HG02943 (cell line): ENCODE measurements around the gene HSPA2.

Source experiments
- ATAC-seq: cut with Tn5 transposase; IDR thresholded peaks from one replicate; pipeline ENCODE4 v1.9.1; 2021; ENCODE audit warnings: mild to moderate bottlenecking, low read depth, moderate library complexity; ENCODE audit not compliant: unreplicated experiment

HSPA2 gene

DNA sequence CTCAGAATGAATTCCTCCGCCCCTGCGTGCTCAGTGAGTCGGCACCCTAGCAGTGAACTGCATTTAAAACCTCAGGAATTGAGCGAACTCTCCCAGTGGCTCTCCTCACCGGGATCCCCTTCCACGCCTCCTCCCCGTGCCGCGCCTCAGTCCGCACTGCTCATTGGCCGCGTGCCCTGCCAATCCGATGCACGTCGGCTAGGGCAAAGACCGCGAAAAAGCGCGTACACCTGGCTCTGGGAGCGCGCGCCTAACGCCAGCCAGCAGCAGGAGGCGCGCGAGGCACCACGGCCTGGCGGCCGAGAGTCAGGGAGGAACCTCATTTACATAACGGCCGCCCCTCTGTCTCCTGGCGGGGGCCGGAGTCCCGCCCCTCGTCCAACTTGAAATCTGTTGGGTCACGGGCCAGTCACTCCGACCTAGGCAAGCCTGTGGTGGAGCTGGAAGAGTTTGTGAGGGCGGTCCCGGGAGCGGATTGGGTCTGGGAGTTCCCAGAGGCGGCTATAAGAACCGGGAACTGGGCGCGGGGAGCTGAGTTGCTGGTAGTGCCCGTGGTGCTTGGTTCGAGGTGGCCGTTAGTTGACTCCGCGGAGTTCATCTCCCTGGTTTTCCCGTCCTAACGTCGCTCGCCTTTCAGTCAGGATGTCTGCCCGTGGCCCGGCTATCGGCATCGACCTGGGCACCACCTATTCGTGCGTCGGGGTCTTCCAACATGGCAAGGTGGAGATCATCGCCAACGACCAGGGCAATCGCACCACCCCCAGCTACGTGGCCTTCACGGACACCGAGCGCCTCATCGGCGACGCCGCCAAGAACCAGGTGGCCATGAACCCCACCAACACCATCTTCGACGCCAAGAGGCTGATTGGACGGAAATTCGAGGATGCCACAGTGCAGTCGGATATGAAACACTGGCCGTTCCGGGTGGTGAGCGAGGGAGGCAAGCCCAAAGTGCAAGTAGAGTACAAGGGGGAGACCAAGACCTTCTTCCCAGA, at the start of gene HSPA2:
Gene HSPA2 (plus strand): TSS at position 534 of the 995 bp plus-strand sequence. CDS start 109 bp downstream, at position 643.
- ATAC-seq, result peak; percentile 91

DNA sequence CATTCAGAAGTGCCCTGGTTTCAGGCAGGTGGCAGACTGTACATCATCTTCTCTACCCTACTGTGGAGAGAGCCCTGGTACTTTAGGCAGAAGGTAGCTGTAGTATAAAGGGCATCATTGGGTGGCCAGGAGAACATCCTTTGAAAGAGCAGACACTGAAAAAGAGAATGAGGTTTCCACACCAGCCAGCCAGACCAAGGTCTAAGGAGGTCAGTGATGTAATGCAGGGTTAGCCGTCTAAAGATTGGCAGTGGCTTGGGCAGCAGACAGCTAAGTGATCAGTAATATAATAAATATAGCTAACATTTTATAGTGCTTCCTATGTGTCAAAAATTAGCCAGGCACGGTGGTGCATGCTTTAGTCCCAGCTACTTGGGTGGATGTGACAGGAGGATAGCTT, 48.9 kb upstream of the HSPA2 start:
- ATAC-seq, result no peak

DNA sequence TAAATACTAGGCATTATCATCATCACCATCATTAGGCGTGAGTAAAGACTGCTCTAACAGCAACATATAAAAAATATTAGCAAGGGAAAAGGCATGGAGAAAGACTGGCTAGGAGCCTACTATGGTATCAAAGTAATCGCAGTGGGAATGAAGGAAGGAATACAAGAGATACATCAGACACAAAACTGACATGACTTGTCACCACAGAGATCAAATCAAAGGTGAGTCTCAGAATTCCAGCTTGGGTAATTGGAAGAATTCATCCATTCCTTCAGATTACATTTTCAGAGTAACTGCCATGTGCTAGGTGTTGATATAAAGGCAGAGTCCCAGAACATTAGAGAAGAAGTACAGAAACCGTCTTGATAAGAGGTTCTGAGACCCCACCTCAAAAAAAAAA, 47.1 kb upstream of the HSPA2 start:
- ATAC-seq, result no peak

DNA sequence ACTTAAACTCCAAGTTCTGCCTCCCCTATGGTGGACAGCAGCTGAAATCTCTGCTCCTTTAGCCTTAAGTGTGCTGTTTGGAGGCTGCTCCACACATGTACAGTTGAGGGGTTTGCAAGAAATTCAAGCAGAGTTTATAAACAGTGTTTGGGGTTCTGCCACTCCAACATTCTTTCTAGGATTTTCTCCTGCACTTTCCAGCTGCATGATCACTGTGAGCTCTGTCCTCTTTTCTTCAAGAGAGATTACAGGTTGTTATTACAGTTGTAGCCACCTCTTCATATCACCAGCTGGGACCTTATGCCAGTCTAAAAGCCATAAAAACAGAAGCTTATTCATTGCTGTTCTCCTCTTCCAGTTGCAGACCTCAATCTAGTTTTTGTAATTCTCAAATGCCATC, 45.3 kb upstream of the HSPA2 start:
- no peak for ATAC-seq

DNA sequence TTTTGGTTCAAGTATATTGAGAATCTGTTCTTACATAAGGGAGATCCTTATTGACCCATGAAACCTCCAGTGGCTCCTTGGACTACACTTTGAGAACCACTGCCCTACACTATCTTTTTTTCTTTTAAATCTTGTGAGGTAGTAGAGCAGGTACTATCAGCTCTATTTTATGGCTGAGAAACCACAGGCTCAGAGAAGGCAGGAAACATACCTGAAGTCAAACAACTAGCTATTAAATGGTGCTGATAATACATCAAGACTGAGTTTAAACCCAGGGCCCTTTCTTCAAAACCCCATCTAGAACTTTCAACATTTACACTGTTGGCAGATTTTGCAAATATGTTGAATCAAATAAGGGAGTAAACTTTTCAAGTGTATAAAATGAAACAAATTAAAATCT, 43.8 kb upstream of the HSPA2 start:
- no peak for ATAC-seq

DNA sequence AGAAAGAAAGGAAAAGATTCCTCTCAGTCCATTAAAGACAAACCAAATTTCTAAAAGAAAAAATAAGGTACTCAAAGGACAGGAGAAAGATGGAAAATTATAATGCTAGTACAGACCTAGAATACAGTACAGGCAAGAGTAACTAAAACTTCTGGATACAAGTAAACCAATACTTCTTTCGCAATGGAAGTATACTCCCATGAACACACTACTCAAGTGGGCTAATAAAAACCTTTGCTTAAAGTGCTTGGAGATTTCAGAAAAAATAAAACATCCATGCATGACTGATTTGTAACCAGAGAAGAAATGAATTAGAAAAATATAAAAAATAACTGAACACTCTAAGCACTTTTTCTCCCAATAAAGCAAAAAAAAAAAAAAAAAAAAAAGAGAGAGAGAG, 40.5 kb upstream of the HSPA2 start:
- no peak for ATAC-seq

DNA sequence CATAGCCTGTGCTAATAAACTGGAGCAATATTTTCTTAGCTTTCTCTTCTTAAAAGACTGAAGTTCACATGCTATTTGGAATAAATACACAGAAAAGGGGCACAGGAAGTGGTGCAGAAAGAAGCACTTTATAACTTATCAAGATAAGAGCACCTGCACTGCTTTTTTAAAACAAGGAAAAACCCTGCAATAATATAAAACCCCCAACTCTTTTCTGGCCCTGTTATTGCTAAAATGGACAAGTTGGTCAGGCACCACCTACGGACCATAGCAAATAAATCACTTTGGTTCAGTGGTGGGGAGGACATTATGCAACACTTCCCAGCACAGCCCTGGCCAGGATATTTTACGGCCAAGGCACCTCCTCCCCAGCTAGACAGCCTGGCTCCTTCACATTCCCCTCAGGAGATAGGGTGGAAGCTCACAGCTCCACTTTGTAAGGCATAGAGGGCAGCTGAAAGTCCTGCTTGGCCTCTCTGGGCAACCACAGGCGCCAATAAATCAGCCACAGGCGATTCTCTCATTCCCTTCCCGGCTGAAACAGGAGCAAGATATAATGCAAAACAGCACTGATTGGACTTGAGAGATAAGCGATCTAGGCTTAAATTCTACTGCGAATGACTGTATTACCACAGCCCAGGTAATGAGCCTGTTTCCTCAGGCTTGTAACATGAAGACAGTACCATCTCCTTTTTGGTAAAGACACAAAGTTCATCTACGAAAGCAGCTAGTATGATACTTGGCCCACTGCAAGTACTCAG, 39.0 kb upstream of the HSPA2 start:
- no peak for ATAC-seq

DNA sequence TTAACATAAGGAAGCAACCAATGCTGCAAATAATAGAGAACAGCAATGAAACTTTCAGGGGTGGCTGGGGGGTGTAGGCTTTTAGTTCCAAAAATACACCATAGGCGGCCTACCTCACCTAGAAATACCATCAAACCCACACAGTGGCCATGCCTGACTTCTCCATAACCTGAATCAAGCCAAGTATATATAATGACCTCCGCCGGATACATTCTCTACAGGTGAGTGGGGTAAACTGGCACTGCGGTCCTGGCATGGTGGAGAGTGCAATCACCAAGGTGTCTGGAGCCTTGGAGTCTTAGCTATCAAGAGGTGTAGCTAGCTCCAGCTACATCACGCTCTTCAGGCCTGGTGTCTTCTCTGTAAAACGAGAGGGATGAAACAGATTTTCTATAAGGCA, 38.1 kb upstream of the HSPA2 start:
- ATAC-seq, result no peak

DNA sequence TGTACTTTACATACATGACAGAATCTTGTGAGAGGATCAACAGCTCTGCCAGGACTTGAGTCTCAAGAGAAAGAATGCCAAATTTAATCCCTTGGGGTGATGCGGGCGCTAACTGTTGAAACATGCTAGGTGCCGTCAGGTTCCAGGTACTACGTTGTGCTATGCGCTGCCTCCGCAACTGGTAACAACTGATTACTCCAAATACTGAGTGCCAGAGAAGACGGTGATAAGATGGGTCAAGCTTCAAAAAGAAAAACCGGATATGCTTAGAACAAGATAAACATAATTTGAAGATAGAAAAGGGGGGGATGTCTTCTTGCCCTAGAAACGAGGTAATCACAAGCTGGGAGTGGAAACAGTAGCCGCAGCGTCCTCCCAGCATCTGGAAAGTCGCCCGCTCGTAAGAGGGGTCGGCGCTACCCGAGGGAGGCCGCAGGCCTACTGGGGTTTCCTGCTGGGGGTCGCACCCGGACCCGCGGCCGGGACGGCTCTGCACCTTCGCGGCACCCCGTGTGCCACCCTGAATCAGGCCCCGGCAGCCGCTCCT, 37.6 kb upstream of the HSPA2 start:
- ATAC-seq, result no peak

DNA sequence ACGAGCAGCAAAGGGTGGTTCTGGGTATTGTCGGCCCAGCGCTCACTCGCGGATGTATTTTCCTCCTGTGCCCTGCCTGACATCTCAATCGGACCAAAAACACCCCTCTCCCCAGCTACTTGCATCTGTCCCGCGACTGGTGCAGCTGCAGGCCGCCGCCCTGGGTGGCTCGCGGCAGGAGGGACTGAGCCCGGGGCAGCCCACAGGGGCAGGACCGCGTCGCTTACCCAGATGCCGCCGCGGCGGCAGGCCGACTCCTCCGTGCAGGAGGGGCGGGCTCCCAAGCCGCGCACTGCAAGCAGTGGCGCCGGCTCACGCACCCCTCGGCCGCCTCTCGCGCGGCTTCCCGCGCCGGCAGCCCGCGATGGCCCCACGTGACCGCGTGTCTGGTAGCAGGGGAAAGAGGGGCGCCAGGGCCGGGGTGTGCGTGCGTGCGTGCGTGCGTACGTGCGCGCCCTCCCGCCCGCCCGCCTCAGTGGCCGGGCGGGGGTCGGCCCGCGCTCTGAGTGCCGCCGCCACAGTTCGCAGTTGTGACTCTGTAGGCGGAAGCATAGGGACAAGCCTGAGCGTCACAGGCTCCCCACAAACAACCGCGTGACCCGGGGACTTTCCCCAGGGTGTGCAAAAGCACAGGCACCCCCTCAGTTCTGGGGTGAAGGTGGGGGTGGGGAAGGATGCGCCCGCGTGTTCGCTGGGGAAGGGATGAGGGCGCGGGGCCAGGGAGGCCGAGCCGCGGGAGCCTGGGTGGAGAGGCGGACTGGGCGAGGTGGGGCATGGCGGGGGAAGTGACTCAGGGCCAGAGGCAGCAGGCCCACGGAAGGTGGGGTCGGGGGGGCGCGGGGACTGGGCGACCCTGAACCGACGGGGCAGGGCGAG, 36.9 kb upstream of the HSPA2 start, which contains the start of gene ZBTB25:
Gene ZBTB25 (minus strand): TSS at position 405 of the 876 bp plus-strand sequence. CDS start 13,305 bp downstream, outside the sequence.
- peak; percentile 51 for ATAC-seq

DNA sequence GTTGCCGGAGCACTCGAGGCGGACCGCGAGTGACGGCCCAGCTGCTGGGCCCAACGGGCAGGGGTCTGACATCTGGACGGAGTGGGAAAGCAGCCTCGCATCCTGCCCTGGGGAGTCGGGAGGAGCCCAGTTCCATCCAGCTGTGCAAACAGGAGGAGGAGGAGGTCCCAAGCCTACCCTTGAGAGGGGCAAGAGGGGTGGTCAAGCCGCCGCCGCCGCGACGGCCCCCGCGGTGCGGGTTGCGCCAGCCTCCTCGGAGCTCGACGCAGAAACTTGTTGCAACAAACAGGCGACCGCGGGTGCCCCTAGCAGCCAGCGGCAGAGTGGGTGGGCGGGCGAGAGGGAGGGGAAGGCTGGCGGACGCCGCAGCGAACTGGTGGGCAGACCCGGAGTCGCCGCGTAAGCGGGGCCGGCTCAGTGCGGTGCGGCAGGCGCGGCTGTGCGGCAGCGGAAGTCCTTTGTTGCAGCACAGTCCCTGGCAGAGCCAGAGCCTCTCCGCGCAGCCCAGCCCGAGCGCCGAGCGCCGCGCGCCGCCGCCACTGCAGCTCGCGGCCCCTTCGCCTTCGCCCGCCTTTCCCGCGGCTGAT, 36.1 kb upstream of the HSPA2 start, which contains the start of gene ZBTB1:
Gene ZBTB1 (plus strand): TSS at position 461 of the 587 bp plus-strand sequence. CDS start 16,735 bp downstream, outside the sequence.
- ATAC-seq, result peak; percentile 28

DNA sequence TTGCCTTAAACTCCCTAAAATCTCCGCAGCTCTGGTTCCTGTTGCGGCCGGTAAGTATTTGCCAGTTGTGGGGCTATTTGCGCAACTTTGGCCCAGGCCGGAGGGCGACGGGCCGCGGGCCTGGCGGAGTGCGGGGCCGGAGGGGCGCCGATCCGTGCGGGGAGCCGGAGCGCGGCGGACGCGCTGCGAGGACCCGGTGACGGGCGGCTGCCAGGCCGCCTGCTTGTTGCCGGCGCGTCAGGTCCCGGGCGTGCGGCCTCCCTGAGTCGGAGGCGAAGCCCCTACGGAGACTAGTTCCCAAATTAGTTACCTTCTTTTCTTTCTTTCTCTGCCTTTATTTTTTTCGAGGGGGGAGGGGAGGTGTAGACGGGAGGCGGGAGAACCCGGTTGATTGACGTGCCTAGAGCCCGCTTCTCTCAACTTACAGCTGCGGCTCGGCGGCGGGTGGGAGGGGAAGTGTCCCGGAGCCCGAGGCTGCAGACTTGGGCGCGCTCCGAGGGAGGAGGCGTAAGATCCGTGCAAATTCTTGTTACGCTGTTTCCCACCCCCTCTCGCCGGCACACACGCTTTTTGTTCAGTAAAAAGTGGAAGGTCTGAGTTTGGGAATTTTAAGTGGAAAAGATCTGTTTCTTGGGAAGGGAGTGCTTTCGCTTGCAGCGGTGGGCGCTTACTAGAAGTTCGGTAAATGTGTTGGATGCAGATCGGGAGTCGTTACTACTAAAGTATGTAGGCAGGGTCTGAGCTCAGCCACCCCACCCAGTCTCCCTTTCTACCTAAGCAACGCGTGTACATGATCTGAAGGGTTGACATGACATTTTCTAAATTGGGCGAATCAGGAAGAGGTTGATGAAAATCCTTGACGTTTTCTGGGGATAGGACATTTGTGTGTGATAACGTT, 35.4 kb upstream of the HSPA2 start:
- peak; percentile 33 for ATAC-seq

DNA sequence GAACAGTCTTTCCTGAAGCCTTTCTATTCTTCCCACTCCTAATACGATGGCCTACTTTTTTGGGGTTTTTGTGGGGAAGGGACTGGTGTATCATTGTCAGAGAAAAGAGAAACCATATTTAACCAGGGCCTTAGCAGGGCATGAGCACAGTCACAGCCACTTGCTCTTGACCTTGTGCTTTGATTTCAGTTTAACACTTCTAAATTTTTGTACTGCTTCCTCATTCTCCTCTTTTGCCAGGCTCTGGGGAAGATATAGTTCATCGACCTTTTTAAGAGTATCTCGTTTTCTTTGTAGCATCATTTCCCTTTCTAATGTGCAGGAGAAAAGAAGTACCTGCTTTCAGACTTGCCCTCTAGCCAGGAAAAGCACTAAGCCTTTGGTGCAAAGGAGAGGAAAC, 33.8 kb upstream of the HSPA2 start:
- no peak for ATAC-seq

DNA sequence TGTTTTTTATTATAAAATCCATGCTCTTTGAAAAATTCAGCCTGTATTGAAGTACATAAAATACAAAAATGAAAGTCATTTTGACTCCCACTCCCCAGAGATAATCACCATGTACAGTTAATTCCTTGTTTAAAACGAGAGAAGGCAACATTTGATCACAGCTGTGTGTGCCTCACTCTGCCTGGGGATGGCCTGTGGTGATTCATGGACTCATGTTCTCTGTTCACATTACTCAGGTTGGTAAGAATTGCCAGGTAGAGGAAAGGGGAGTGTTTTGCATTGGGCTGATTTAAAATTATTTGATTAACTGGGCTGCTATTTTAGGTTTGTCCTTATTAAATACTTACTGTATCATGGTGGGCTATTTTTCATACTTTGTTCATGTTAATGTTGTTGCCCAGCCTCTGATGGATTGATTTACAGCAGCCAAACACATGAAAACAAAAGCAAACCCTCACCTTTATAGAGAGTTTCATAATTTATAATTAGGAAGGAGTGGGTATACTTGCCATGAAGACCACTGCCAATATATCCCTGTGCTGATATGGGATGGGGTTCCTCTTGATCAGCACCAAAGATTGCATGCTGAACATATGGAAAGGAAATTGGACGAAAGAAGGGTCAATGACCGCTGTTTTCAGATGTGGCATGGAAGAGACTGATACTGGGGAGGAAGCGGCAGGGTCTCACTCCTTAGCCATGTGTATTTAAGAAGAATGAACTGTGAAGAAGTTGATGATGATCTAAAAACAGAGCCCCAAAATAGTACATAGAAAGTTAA, 33.0 kb upstream of the HSPA2 start:
- no peak for ATAC-seq

DNA sequence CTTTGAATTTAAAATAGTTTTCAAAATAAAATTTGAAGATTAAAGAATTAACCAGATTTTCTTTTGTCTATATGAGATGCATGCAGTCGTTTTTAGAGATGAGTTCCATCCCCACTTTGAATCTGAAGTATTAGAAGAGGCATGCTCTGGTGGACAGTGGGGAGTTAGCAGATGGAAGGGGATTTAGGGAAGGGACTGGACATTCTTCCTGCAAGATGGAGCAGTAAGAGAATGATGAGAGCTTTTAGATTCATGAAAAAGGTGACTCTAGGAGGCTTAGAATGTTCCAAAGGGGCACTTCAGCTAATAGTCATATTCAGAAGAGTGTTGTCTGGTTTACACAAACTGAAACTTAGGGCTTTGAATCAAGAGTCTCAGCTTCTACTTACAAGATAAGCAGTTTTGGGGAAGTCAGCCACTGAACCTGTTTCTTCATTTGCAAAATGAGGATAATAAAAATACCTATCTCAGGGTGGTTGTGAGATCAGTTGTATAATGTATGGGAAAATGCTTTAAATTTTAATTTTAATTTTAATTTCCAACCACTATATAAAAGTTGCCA, 32.2 kb upstream of the HSPA2 start:
- ATAC-seq, result no peak

DNA sequence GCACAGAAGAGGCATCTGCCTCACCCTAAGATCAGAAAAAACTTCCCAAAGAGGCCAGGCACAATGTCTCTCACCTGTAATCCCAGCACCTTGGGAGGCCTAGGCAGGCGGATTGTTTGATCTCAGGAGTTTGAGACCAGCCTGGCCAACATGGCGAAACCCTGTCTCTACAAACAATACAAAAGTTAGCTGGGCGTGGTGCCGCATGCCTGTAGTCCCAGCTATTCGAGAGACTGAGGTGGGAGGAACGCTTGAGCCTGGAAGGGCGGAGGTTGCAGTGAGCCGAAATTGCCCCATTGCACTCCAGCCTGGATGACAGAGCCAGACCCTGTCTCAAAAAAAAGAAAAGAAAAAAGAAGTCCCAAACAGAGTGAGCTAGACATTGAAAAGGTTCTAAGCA, 31.5 kb upstream of the HSPA2 start:
- ATAC-seq, result no peak

DNA sequence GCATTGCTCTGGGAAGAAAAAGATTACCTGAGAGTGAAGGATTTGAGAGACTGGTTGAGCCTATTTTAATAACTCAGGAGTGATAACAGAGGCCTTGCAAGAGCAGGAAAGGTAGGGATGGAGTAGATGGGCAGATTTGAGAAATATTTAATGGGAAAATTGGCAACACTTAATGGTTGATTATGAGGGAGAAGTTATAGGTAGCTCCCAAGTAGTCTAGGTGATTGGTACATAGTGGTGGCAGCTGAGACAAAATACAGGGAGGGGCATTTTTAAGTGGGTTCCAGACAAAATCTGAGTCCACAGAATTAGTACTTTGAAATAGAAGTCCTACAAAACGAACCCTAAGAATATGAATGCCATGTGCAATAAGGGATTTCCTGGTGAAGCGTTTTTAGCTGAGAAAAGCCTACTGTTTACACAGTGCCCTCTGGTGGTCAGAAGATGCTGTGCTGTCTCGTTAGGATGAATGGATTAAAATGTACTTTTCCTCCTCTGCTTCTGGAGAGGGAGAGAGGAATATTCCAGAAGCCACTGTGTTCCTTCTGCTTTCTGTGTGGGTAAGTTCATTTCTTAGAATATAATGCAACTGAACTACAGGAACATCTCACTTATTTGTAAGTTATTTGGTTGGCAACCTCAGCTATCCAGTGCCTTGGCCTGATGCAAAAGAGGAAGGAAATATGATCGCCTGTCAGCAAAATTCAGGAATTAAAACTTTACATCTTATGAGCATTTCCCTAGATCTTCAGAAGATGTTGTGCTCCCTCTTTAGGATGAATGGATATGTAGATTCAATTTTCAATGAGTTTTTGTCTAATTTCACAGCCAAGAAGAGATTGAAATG, 29.5 kb upstream of the HSPA2 start:
- ATAC-seq, result no peak
